NK-92 (cell line): ENCODE results near the gene WDR20.
"Not testable (repeated sequence)": the region's sequence is repeated elsewhere in the genome, so short reads cannot be mapped to it uniquely, and the experiment has no call there.

Experiments
- DNase-seq: peaks from one replicate; lab custom pipeline; 2025; ENCODE audit not compliant: unreplicated experiment; lab: John Stamatoyannopoulos, UW

WDR20 gene

DNA sequence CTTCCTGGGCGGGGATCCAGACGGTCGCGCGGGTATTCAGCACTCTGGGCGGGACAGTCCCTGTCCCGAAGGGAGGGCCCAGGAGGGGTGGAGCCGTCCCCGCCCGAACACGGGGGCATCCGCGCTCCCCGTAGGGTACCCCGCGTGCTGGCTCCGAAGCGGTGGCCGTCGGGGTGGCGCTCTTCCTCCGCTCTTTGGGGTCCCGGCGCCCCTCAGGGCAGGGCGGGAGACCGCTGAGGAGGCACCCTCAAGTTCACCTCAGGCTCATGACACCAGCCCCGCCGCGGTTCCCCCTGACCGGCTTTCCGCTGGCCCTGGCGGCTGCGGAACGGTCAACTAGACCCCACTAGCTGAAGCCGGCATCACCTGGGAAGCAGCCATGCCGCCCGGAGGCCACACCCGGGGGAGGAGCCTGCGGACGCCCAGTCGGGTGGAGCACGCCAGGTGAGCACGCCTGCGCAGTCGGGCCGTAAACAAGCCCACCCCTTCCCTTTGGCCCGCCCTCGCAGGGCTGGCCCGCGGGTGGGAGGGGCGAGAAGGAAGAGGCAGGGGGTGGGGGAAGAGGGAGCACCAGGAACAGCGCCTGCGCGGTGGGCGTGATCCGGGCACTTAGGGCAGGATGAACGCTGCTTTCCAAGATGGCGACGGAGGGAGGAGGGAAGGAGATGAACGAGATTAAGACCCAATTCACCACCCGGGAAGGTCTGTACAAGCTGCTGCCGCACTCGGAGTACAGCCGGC, at the start of gene WDR20:
TSS of gene WDR20 (plus strand) at position 612 of the 741 bp plus-strand sequence. CDS start at position 639, 27 bp downstream.
- DNase-seq = peak; percentile 97

DNA sequence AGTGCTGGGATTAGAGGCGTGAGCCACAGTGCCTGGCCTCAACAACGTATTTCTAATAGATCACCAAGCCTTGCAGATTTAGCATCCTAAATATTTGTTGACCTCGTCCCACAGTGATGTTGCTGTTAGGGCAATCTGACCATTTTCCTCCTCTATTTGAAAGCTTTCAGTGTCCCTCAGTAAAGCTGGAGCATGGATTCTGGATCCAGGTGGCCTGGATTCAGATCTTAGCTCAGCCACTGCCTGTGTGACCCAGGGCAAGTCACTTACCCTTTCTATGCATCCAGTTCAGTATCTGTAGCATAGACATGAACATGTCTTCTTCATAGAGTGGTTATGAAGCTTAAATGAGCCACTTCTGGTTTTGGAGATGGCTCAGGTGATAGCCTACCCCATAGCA, 49.0 kb upstream of the WDR20 start:
- DNase-seq = no peak

- no peak for DNase-seq
These were observed 46.9 kb upstream of the WDR20 start for GRCh38 chr14:102092806-102093205.

GRCh38 chr14:102094101-102094500, 45.6 kb upstream of the WDR20 start:
- no peak for DNase-seq

DNA sequence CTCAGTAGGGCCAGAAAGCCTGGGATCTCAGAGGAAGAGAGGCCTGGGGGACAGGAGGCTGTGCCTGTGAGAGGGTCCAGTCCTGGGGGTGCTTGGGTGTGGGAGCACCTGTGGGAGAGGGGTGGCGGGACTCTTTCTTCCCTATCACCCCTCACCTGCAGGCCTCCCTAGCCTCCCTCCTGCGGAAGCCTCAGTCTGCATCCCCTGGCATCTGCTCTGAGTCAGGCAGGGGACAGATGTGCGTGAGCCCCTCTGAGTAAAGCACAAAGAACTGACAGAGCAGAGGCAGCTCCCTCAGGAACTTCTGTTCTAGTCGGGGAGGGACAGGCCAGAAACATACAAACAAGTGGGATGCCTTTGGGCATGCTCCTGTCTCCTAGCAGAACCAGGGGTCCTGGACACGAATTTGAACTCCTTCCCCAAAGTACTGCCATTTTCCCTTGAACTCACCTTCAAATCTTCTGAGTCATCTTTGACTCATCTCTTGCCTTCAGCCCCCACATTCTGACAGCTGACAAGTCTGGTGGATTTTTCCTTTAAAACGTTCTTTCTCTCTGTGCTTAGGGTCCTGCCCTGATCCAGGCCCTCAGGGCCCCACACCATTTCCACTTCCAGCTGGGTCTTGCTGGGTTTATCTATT, 44.3 kb upstream of the WDR20 start:
- no peak for DNase-seq

- DNase-seq = no peak
These were observed 43.7 kb upstream of the WDR20 start for GRCh38 chr14:102095871-102096568.

DNA sequence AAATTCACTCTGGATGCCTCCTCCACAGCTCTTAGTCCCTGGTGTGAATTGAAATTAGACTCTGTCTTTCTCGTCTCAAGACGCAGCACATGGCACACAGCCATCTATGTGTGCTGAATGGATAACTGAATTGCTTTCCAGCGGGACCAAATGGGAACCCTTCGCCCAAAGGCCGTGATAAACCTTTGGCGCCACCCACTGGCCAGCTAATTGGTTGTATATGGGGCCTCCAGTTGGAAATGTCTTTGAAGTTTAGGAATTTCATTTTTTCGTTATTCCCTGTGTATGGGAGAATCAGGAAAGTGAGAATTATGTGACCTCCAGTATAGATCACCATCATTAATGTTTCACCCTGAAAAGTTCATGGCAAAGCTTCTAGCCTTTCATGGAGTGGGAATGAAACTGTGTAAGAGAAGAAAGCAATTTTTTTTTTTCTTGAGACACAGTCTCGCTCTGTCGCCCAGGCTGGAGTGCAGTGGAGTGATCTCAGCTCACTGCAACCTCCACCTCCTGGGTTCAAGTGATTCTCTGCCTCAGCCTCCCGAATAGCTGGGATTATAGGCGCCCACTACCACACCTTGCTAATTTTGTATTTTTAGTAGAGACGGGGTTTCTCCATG, 43.0 kb upstream of the WDR20 start:
- no peak for DNase-seq

DNA sequence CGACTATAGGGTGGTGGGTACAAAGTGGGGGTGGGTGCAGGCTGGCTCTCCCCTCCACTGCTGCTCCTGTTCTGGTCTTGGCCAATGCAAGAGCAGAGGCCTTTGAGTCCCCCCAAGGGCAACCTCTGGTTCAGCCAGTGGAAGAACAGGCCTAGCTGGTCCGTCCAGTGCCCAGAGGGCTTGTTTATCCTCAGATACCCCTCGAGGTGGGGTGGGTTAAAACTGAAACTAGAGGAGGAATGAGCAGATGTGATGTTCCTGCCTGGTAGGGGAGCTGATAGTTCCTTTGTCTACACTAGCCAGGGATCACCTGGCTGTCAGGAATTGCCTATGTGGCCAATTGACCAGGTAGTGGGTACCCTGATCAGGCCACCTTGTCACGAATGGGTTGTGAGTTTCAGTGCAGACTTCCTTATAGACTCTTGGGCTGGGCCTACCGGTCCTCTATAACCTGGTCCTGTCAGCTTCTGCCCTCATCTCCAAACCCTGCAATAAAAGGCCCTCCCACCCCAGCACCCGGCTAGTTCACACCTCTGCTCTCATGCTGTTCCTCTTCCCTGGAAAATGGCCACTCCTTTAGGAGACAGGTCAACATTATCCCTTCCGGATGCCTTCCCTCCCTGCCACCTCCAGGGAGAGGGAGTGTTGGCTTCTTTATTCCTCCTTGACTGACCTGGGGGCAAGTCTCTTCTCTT, 42.1 kb upstream of the WDR20 start:
- no peak for DNase-seq

GRCh38 chr14:102103062-102103695, 36.5 kb upstream of the WDR20 start:
- no peak for DNase-seq

- DNase-seq = no peak
These were observed 34.3 kb upstream of the WDR20 start for GRCh38 chr14:102105369-102105768.

DNA sequence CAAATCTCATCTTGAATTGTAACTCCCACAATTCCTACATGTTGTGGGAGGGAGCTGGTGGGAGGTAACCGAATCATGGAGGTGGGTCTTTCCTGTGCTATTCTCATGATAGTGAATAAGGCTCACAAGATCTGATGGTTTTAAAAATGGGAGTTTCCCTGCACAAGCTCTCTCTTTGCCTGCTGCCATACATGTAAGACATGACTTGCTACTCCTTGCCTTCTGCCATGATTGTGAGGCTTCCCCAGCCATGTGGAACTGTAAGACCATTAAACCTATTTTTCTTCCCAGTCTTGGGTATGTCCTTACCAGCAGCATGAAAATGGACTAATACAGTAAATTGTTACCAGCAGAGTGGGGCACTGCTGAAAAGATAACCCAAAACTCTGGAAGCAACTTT, 30.4 kb upstream of the WDR20 start:
- DNase-seq = not testable (repeated sequence)

DNA sequence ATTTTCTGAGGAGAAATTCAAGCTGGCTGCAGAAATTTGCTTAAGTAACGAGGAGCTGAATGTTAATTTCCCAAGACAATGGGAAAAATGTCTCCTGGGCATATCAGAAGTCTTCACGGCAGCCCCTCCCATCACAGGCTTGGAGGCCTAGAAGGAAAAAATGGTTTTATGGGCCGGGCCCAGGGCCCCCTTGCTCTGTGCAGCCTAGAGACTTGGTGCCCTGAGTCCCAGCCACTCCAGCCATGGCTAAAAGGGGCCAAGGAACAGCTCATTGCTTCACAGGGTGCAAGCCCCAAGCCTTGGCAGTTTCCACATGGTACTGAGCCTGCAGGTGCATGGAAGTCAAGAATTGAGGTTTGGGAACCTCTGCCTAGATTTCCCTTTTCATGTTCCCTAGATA, 28.6 kb upstream of the WDR20 start:
- DNase-seq = no peak

- no peak for DNase-seq
These were observed 23.1 kb upstream of the WDR20 start for GRCh38 chr14:102116361-102117180.

- no peak for DNase-seq
These were observed 21.8 kb upstream of the WDR20 start for GRCh38 chr14:102117852-102118251.

DNA sequence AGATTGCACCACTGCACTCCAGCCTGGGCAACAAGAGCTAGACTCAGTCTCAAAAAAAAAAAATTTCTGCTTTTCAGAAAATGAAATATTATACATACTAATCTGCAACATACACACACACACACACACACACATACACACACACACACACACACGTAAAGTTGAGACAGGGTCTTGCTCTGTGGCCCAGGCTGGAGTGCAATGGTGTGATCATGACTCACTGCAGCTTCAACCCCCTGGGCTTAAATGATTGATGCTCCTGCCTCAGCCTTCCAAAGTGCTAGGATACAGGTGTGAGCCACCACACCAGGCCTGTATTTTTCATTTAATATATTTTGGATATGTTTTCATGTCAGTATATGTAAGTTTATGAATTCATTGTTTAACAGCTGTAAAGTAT, 18.8 kb upstream of the WDR20 start:
- DNase-seq = no peak

- DNase-seq = no peak
These were observed 18.1 kb upstream of the WDR20 start for GRCh38 chr14:102121567-102121966.

DNA sequence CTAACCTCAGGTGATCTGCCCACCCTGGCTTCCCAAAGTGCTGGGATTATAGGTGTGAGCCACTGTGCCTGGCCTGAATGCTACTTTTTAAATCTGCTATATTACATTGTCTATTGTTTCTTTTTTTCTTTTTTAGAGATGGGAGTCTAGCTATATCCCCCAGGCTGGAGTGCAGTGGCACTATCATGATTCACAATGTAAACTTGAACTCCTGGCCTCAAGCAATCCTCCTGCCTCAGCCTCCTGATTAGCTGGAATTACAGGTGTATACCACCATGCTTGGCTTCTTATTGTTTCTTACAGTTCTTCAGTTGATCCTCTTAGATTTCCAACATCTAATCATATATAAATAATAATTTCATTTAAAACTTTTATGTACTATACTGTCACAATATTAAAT, 15.3 kb upstream of the WDR20 start:
- DNase-seq = no peak

GRCh38 chr14:102125546-102125945, 14.2 kb upstream of the WDR20 start:
- no peak for DNase-seq

DNA sequence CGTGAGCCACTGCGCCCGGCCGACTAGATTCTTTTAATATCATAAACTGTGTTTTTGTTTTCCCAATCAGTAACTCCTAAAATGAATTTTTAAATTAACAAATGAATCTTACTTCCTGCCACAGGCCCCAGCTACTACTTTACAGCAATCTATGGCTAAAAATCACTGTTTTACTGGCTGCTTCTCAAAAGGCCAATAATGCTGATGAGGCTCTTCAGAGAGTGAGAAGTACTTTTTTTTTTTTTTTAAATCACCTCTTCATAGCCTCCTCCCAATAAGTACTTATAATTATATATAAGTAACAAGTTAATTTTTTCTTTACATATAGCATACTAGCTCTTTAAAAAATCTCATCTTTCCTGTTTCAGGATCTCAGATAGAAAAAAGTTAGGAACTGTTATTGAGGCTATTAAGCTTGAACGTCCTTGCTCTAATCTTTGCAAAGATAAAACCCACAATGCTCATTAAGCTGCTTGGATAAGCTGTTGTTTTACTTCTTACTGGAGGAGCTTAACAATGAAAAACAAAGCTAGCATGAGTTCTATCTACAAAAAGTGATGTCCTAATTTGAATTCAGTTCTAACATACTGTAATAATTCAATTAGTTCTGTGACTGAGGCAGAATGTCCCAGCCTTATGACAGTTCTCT, 12.8 kb upstream of the WDR20 start:
- no peak for DNase-seq
